Body of pancreas (tissue), 4 donors: ENCODE data around the gene SLC26A6. TPM values are rescaled to one million over a fixed set of nuclear protein-coding genes. Genes with fewer than 3 reads are reported as not detected.

Experiments used
- ATAC-seq: fragments of 150-250 bp; one replicate; pipeline ENCODE4 v1.9.1; 2016
- DNase-seq, 4 donors: peaks; one replicate each; pipeline ENCODE4 v3.0.0-alpha.2; 2019
- H3K27ac ChIP-seq, 4 donors: fragments of 200-600 bp; sonication (generic); 1 replicate in 3 of 4; 2 replicates in 1 of 4; pipeline versions ENCODE4 v1.5.1 to v1.6.1; 2016 to 2019; ENCODE audit warnings: mild to moderate bottlenecking in 1 of 4, mixed read lengths in 1 of 4, moderate library complexity in 1 of 4
- H3K27me3 ChIP-seq, 2 donors: fragments of 200-600 bp; sonication (generic); one replicate each; pipeline ENCODE4 v1.6.0; 2016; ENCODE audit warnings: mild to moderate bottlenecking in 1 of 2
- H3K36me3 ChIP-seq, 2 donors: fragments of 200-600 bp; sonication (generic); replicated peaks in 1 of 2; 2 replicates each; pipeline ENCODE4 v1.5.1; 2016; ENCODE audit warnings: low read depth in 2 of 2; ENCODE audit not compliant: insufficient read depth in 1 of 2
- H3K4me1 ChIP-seq: fragments of 200-600 bp; sonication (generic); one replicate; pipeline ENCODE4 v1.6.0; 2016
- H3K4me3 ChIP-seq, 2 donors: fragments of 200-600 bp; sonication (generic); 1 replicate in 1 of 2; 2 replicates in 1 of 2; pipeline ENCODE4 v1.5.1; 2016 to 2019
- H3K9me3 ChIP-seq, 3 donors: fragments of 200-600 bp; sonication (generic); 1 replicate in 2 of 3; 2 replicates in 1 of 3; pipeline ENCODE4 v1.5.1; 2016
- POLR2A ChIP-seq, 3 donors: fragments of 450-650 bp; IDR thresholded peaks; one replicate each; pipeline ENCODE4 v1.6.1; 2016; ENCODE audit warnings: antibody characterized with exemption in 3 of 3, mild to moderate bottlenecking in 2 of 3
- WGBS, 2 donors: methylation state at CpG; one replicate each; pipeline ENCODE4 v1.1.5; 2017; 5-methylcytosine and 5-hydroxymethylcytosine counted together
- intact Hi-C: fragments of 100-400 bp; cut with DNase I; formaldehyde crosslinking; loops from one replicate; pipeline ENCODE4 v1.15.1; 2023
- total RNA-seq, 2 donors: library from RNA; depleted of rRNA; stranded (reverse); fragments of >200 nt; gene quantifications; one replicate each; pipeline ENCODE4 v1.1.0, GENCODE V29; 2016
- TF ChIP-seq, protein P1 (sequence below), 7 experiments: fragments of 450-650 bp in 4 of 7; fragments of 200-600 bp in 3 of 7; sonication (generic) in 3 of 7; IDR thresholded peaks; one replicate each; pipeline ENCODE4 v1.5.1; 2016 to 2019; ENCODE audit warnings: antibody characterized with exemption in 7 of 7

SLC26A6 gene
- total RNA-seq, 2 donors from 2014 or later = 17.8 to 35.0 TPM

DNA sequence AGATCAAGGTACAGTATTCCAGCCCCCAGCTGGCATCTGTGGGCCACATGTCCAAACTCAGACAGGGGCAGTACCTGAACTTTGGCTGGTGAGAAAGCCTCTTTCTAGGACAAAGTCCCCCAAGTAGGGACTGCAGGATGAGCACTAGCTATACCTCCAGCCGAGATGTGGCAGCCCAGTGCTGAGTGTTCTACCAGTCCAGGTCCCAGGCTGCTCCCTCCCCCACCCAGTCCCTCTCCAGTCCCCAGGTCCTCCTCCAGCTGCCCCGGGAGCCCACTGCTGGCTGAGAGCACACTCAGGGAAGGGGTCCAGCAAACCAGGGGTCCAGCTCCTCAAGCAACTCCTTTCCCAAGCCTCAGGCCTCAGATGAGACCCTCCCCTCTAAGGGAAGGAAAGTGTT lies 1.5 kb downstream of the SLC26A6 start:
- H3K4me3 ChIP-seq = no peak overlapping the region
- H3K27me3 ChIP-seq = no peaks in the 10 kb centered on the region
- no peak for ATAC-seq
- intact Hi-C loops = no loop called here
- no peak for DNase-seq
- H3K36me3 ChIP-seq = no peaks in the 10 kb centered on the region
- no peaks in the 10 kb centered on the region for H3K9me3 ChIP-seq
- peaks cover 19% of the 10 kb centered on the region for H3K4me1 ChIP-seq
- H3K27ac ChIP-seq = no peak overlapping the region
- 93 to 100% methylated on average over 2 of the region's 2 CpGs for WGBS, 2 donors
- TF ChIP-seq POLR2A (IDR thresholded peaks at IDR 0.05) = no peak
- TF ChIP-seq, protein P1, sequence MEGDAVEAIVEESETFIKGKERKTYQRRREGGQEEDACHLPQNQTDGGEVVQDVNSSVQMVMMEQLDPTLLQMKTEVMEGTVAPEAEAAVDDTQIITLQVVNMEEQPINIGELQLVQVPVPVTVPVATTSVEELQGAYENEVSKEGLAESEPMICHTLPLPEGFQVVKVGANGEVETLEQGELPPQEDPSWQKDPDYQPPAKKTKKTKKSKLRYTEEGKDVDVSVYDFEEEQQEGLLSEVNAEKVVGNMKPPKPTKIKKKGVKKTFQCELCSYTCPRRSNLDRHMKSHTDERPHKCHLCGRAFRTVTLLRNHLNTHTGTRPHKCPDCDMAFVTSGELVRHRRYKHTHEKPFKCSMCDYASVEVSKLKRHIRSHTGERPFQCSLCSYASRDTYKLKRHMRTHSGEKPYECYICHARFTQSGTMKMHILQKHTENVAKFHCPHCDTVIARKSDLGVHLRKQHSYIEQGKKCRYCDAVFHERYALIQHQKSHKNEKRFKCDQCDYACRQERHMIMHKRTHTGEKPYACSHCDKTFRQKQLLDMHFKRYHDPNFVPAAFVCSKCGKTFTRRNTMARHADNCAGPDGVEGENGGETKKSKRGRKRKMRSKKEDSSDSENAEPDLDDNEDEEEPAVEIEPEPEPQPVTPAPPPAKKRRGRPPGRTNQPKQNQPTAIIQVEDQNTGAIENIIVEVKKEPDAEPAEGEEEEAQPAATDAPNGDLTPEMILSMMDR (IDR thresholded peaks at IDR 0.05) = no peak

DNA sequence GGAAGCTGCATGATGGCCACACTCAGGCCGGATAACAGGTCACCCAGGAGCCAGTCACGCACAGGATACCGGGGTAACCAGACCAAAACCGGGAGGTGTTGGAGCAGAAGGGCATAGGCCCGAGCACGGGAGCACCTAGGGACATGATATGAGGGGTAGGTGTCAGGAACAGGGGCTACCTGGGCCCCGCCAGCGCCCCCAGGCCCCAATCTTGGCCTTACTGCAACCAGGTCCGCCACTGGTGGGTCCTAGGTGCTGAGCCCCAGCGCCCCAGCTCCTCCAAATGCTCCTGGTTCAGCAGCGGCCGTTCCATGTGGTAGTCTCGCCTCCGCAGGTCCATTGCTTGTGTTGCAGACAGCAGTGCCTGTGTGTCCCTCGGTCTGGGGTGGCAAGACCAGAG lies 2.0 kb downstream of the SLC26A6 start:
- intact Hi-C loops = no loop called here
- no peaks in the 10 kb centered on the region for H3K36me3 ChIP-seq

DNA sequence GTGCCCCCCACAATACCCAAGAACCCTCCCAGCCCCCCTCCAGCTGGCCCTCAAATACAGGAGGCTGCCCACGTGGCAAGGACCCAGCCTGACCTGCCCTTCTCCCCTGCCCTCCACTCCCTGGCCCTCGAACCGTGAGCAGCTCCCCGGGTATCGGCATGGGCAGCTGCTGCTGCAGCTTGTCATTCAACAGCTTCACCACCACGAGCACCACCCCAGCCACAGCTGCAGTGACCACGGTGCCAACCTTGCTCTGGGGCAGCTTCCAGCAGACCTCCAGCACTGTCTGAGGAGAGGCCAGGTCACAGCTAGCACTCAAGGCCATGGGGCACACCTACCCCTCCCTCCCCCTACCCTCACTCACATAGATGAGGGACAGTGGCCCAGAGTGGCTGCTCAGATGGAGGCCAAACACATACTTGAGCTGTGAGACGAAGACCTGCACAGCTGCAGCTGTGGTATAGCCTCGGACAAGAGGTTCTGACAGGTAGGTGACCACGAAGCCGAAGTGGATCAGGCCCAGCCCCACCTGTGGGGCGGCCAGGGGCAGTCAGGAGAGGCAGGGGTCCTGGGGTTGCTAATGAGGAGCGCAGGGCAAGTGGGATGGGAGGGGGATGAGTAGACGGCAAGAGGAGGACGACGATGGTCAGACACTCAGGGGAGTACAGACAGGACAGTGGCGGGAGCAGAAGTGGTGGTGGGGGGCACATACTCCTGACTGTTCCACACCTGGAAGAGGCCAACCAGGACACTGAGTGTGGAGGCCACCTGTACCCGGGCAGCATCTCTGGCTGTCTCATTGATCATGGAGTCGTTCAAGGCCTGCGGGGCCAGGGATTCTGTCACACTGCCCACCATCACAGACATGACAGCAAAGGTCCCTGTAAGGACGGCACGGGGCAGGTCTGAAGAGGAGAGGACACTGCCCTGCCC lies 3.5 kb downstream of the SLC26A6 start:
- Histone ChIP-seq H3K27me3 (no peaks in the 10 kb centered on the region), H3K9me3 (no peaks in the 10 kb centered on the region), H3K36me3 (no peaks in the 10 kb centered on the region), H3K4me3 (no peak overlapping the region), H3K4me1 (peaks cover 19% of the 10 kb centered on the region), H3K27ac (no peak overlapping the region)
- ATAC-seq (no peak), DNase-seq (no peak)
- intact Hi-C loops = no loop called here
- TF ChIP-seq POLR2A (IDR thresholded peaks at IDR 0.05) = no peak
- TF ChIP-seq, protein P1 (IDR thresholded peaks at IDR 0.05) = no peak
- 87 to 89% methylated on average over 16 to 21 of the region's 22 CpGs for WGBS, 2 donors

More for the DNA sequence above, 2.0 kb downstream of the SLC26A6 start:
- H3K27ac ChIP-seq = no peak overlapping the region
- no peaks in the 10 kb centered on the region for H3K9me3 ChIP-seq
- WGBS, 2 donors = 88 to 95% methylated on average over 10 to 15 of the region's 15 CpGs
- TF ChIP-seq, protein P1 (IDR thresholded peaks at IDR 0.05) = no peak
- TF ChIP-seq POLR2A (IDR thresholded peaks at IDR 0.05) = no peak
- H3K4me1 ChIP-seq = peaks cover 19% of the 10 kb centered on the region
- ATAC-seq = no peak
- H3K27me3 ChIP-seq = no peaks in the 10 kb centered on the region
- DNase-seq = no peak
- H3K4me3 ChIP-seq = no peak overlapping the region

DNA sequence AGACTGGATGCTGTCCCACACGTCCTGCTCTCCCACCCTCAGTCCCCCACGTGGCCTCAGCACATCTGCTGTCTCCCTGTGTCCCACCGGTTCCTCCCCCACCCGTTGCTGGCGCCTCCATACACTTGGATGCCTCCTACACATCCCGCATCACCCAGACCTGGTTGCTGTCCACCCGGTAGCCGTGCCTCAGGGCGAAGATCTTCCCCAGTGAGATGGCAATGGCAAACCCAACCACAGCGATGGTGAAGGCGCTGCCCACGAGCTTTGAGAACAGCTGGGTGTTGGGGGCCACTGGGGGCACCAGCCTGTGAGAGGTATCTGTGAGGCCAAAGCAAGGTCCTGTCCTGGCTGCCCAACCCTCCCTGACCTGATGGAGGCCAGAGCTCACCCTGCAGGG lies 4.4 kb downstream of the SLC26A6 start:
- Histone ChIP-seq H3K4me3 (no peak overlapping the region), H3K9me3 (no peaks in the 10 kb centered on the region), H3K27me3 (no peaks in the 10 kb centered on the region), H3K4me1 (peaks cover 10% of the 10 kb centered on the region), H3K27ac (no peak overlapping the region), H3K36me3 (peaks cover 0 to 2% of the 10 kb centered on the region in 2 donors)
- DNase-seq (no peak), ATAC-seq (no peak)
- intact Hi-C loops = no loop called here
- TF ChIP-seq, protein P1 (IDR thresholded peaks at IDR 0.05) = no peak
- TF ChIP-seq POLR2A (IDR thresholded peaks at IDR 0.05) = no peak
- WGBS, 2 donors = 87 to 93% methylated on average over 7 to 10 of the region's 12 CpGs
